Endothelial cell of umbilical vein (primary cell): Measurements from ENCODE around the gene LDLRAD4. TPM values are rescaled to one million over a fixed set of nuclear protein-coding genes. Genes with fewer than 3 reads are reported as not detected.

Experiments used
- BruUV-seq: library from RNA; stranded (reverse); fragments of 400-500 nt; replicated peaks from 2 replicates; lab custom pipeline; 2021; lab: Mats Ljungman, UMichigan
- CTCF ChIA-PET: fragments of 300-600, 350-600 bp; sonication (Branson Sonifier 250); formaldehyde crosslinking; loops from one replicate; lab custom pipeline; 2021; ENCODE audit warnings: antibody characterized with exemption, inconsistent platforms; lab: Charles Lee
- POLR2A ChIA-PET: fragments of 300-600, 350-600 bp; sonication (Branson Sonifier 250); formaldehyde crosslinking; loops from one replicate; lab custom pipeline; 2021; ENCODE audit warnings: antibody characterized with exemption, inconsistent platforms; lab: Charles Lee
- DNase-seq: peaks from one replicate; pipeline ENCODE4 v3.0.0-alpha.2; 2011; ENCODE audit warnings: low read depth, low spot score
- FAIRE-seq: peaks from 2 replicates; lab custom pipeline; 2011; peaks lifted over from hg19 to GRCh38; lab: Jason Lieb, UNC
- H2AFZ ChIP-seq: 2 replicates; pipeline ENCODE4 v1.6.0; 2012; ENCODE audit warnings: low read depth, low read length, control low read depth, inconsistent platforms
- H3K27ac ChIP-seq: 2 replicates; pipeline ENCODE4 v1.5.1; 2011; ENCODE audit warnings: low read depth, mild to moderate bottlenecking, control low read depth, low read length, moderate library complexity; ENCODE audit not compliant: insufficient read depth
- H3K27me3 ChIP-seq, 2 experiments: 2 replicates each; pipeline versions ENCODE4 v1.6.0 to v1.6.1; 2011; ENCODE audit warnings: low read length in 2 of 2, mixed read lengths in 1 of 2; ENCODE audit not compliant: control insufficient read depth in 2 of 2, insufficient read depth in 2 of 2
- H3K36me3 ChIP-seq, 2 experiments: 2 replicates in 1 of 2; 3 replicates in 1 of 2; pipeline ENCODE4 v1.5.1; 2011; ENCODE audit warnings: low read length in 2 of 2, mild to moderate bottlenecking in 1 of 2, moderate library complexity in 1 of 2; ENCODE audit not compliant: control insufficient read depth in 2 of 2, insufficient read depth in 2 of 2; ENCODE audit errors: extremely low read depth in 1 of 2
- H3K4me1 ChIP-seq: 3 replicates; pipeline ENCODE4 v1.5.1; 2011; ENCODE audit warnings: mild to moderate bottlenecking, low read length; ENCODE audit not compliant: control insufficient read depth, insufficient read depth; ENCODE audit errors: extremely low read depth
- H3K4me2 ChIP-seq: 2 replicates; pipeline ENCODE4 v1.6.1; 2011; ENCODE audit warnings: low read length, control low read depth, mixed read lengths; ENCODE audit not compliant: insufficient read depth
- H3K4me3 ChIP-seq, 3 experiments: fragments of 200-600 bp in 1 of 3; sonication (generic), shearing (Covaris generic) in 1 of 3; replicated peaks in 1 of 3; 2 replicates each; pipeline ENCODE4 v1.5.1; 2011 to 2016; ENCODE audit warnings: control low read depth in 3 of 3, low read length in 3 of 3, mild to moderate bottlenecking in 2 of 3, inconsistent platforms in 1 of 3, low read depth in 1 of 3, moderate library complexity in 1 of 3; ENCODE audit not compliant: insufficient read depth in 1 of 3
- H3K79me2 ChIP-seq: 2 replicates; pipeline ENCODE4 v1.6.0; 2012; ENCODE audit warnings: low read length, inconsistent platforms; ENCODE audit not compliant: control insufficient read depth, insufficient read depth
- H3K9ac ChIP-seq: replicated peaks from 2 replicates; pipeline ENCODE3; 2011; ENCODE audit warnings: low read length, control low read depth; ENCODE audit not compliant: insufficient read depth; ENCODE audit errors: extremely low read depth
- H3K9me1 ChIP-seq: replicated peaks from 3 replicates; pipeline ENCODE4 v1.6.0; 2011; ENCODE audit warnings: mild to moderate bottlenecking, low read length; ENCODE audit not compliant: control insufficient read depth, insufficient read depth; ENCODE audit errors: extremely low read depth
- H3K9me3 ChIP-seq: replicated peaks from 2 replicates; pipeline ENCODE4 v1.5.1; 2012; ENCODE audit warnings: low read length, inconsistent platforms; ENCODE audit not compliant: control insufficient read depth, insufficient read depth
- H4K20me1 ChIP-seq: replicated peaks from 2 replicates; pipeline ENCODE3; 2011; ENCODE audit warnings: mild to moderate bottlenecking, low read length; ENCODE audit not compliant: control insufficient read depth, insufficient read depth; ENCODE audit errors: extremely low read depth
- EZH2 ChIP-seq: IDR thresholded peaks from 2 replicates; pipeline ENCODE4 v1.6.1; 2012; ENCODE audit warnings: borderline replicate concordance, low read depth, mild to moderate bottlenecking, moderate library complexity, low read length, inconsistent platforms; ENCODE audit not compliant: severe bottlenecking
- FOS ChIP-seq: IDR thresholded peaks from 2 replicates; pipeline ENCODE4 v1.6.1; 2011; ENCODE audit warnings: mild to moderate bottlenecking, low read length, moderate library complexity, borderline replicate concordance; ENCODE audit not compliant: insufficient read depth
- GATA2 ChIP-seq: IDR thresholded peaks from 2 replicates; pipeline ENCODE4 v1.7.0; 2011; ENCODE audit warnings: low read depth, mild to moderate bottlenecking, moderate library complexity, mixed read lengths, low read length; ENCODE audit not compliant: insufficient read length, insufficient read depth
- JUN ChIP-seq: IDR thresholded peaks from 2 replicates; pipeline ENCODE4 v1.6.1; 2011; ENCODE audit warnings: borderline replicate concordance, low read depth; ENCODE audit not compliant: insufficient read length, insufficient read depth
- MAX ChIP-seq: IDR thresholded peaks from 2 replicates; pipeline ENCODE4 v1.6.1; 2011; ENCODE audit not compliant: insufficient read depth, insufficient read length
- MYC ChIP-seq: IDR thresholded peaks from one replicate; pipeline ENCODE4 v1.6.1; 2011; ENCODE audit warnings: mild to moderate bottlenecking, low read depth, low read length
- POLR2A ChIP-seq: IDR thresholded peaks from 2 replicates; pipeline ENCODE4 v1.6.1; 2012; ENCODE audit warnings: low read depth, mild to moderate bottlenecking, control low read depth, low read length
- POLR2AphosphoS5 ChIP-seq: IDR thresholded peaks from 2 replicates; pipeline ENCODE4 v1.6.1; 2012; ENCODE audit warnings: low read depth, mild to moderate bottlenecking, control low read depth, low read length, moderate library complexity; ENCODE audit not compliant: insufficient read depth
- dilution Hi-C: fragments of 300-500 bp; cut with MboI; formaldehyde crosslinking; loops from one replicate; pipeline ENCODE4 v1.15.0; 2019; ENCODE audit warnings: low sequenced_read_pairs; ENCODE audit not compliant: extremely low pct_ligation_motif_present
- intact Hi-C: fragments of 100-400 bp; cut with micrococcal nuclease; formaldehyde crosslinking; loops from one replicate; pipeline ENCODE4 v1.10.0; 2022
- polyA plus RNA-seq, 4 experiments: library from polyadenylated mRNA; depleted of rRNA in 3 of 4; stranded (reverse) in 3 of 4; unstranded in 1 of 4; fragments of >200 nt; gene quantifications; 2 replicates each; pipeline versions ENCODE4 v1.2.1 to v1.2.3, GENCODE V29; 2011 to 2012; ENCODE audit warnings: missing spikeins in 1 of 4
- total RNA-seq: library from RNA; stranded (reverse); gene quantifications from 2 replicates; pipeline ENCODE4 v1.2.3, GENCODE V29; 2021
- TF ChIP-seq, protein P1 (sequence below), 2 donors: IDR thresholded peaks; 1 replicate in 1 of 2; 2 replicates in 1 of 2; pipeline ENCODE4 v1.5.1; 2011; ENCODE audit warnings: low read length in 2 of 2, mild to moderate bottlenecking in 2 of 2, moderate library complexity in 2 of 2, control low read depth in 1 of 2, inconsistent platforms in 1 of 2, low read depth in 1 of 2; ENCODE audit not compliant: insufficient read depth in 1 of 2; ENCODE audit errors: extremely low read depth in 1 of 2

LDLRAD4 gene
- total and polyA plus RNA-seq, 2 donors (not counting 3 experiments of a cell fraction or from before 2014, with no cell fraction given) = 5.2 to 6.5 TPM

GRCh38 chr18:13613591-13614501, 395.3 kb downstream of the LDLRAD4 start:
- POLR2A ChIA-PET = no interaction called here
- Histone ChIP-seq H3K79me2 (no peaks in the 10 kb centered on the region), H3K4me2 (no peak overlapping the region), H3K9me1 (no peaks in the 10 kb centered on the region), H3K4me1 (peaks cover 17% of the 10 kb centered on the region), H3K9me3 (no peaks in the 10 kb centered on the region), H2AFZ (no peak overlapping the region), H3K27me3 (peaks cover 15 to 16% of the 10 kb centered on the region in 2 experiments), H3K36me3 (no peaks in the 10 kb centered on the region), H3K9ac (no peak overlapping the region), H3K27ac (no peak overlapping the region), H3K4me3 (no peak overlapping the region), H4K20me1 (no peaks in the 10 kb centered on the region)
- intact Hi-C loops (loop anchor here (5.0 kb wide), 2 partner anchors 177 to 237 kb away; no protein-coding TSS in a partner anchor), dilution Hi-C loops (no loop called here)
- BruUV-seq = no TSS peak
- TF ChIP-seq POLR2AphosphoS5 (no peak), JUN (no peak), MYC (no peak), GATA2 (no peak)
- CTCF ChIA-PET = interaction anchor here (0.7 to 1.2 kb wide), 2 partner anchors 55 to 454 kb away, joined by 3 read pairs; no protein-coding TSS in a partner anchor
- DNase-seq = no peak
- FAIRE-seq = no peak

DNA sequence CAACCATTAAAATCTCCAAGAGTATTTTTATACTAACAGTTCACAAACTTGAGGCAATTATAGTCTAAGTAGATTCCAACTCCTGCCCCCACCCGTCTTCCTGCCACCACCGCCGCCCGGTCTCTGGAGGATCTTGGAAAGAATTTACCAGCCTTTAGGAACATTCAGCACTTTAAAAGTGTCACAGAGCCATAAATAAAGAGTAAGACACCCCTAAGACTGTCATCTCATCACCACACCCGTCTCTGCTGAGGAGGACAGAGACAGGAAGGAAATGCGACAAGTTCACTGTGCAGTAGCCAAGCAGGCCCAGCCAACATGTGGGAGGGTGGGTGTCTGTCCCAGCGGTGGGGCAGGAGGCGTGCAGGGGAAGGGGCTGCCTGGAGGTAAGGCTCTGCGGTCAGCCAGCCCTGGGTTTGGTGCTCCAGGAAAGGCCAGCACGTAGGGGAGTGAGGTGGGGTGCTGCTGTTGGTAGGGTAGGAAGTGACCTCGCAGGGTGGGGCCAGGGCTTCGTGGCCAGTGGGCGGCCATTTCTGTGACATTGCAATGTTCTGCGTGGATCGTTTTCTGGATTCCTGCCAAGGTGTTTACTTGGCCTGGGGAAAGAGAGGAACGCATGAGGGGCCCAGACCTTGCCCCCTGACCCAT, 396.2 kb downstream of the LDLRAD4 start:
- FAIRE-seq (no peak), DNase-seq (no peak)
- Histone ChIP-seq H2AFZ (no peak overlapping the region), H3K27ac (no peak overlapping the region), H3K79me2 (no peaks in the 10 kb centered on the region), H4K20me1 (no peaks in the 10 kb centered on the region), H3K9me1 (no peaks in the 10 kb centered on the region), H3K4me1 (peaks cover 20% of the 10 kb centered on the region), H3K4me3 (no peak overlapping the region), H3K9ac (no peak overlapping the region), H3K4me2 (no peak overlapping the region), H3K36me3 (no peaks in the 10 kb centered on the region), H3K27me3 (peaks cover 15 to 16% of the 10 kb centered on the region in 2 experiments), H3K9me3 (no peaks in the 10 kb centered on the region)
- POLR2A ChIA-PET = no interaction called here
- intact Hi-C loops (loop anchor here (5.0 kb wide), 2 partner anchors 177 to 237 kb away; no protein-coding TSS in a partner anchor), dilution Hi-C loops (no loop called here)
- TF ChIP-seq MAX (no peak), POLR2A (no peak), JUN (no peak), POLR2AphosphoS5 (no peak), FOS (no peak), GATA2 (no peak), EZH2 (no peak), MYC (no peak)
- TF ChIP-seq, protein P1, sequence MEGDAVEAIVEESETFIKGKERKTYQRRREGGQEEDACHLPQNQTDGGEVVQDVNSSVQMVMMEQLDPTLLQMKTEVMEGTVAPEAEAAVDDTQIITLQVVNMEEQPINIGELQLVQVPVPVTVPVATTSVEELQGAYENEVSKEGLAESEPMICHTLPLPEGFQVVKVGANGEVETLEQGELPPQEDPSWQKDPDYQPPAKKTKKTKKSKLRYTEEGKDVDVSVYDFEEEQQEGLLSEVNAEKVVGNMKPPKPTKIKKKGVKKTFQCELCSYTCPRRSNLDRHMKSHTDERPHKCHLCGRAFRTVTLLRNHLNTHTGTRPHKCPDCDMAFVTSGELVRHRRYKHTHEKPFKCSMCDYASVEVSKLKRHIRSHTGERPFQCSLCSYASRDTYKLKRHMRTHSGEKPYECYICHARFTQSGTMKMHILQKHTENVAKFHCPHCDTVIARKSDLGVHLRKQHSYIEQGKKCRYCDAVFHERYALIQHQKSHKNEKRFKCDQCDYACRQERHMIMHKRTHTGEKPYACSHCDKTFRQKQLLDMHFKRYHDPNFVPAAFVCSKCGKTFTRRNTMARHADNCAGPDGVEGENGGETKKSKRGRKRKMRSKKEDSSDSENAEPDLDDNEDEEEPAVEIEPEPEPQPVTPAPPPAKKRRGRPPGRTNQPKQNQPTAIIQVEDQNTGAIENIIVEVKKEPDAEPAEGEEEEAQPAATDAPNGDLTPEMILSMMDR (IDR thresholded peaks at IDR 0.05; ENCODE audit: extremely low read depth in 1 of 2, insufficient read depth in 1 of 2, low read depth in 1 of 2, low read length in 2 of 2) = no peak
- CTCF ChIA-PET = interaction anchor here (0.7 to 1.0 kb wide), 2 partner anchors 56 to 399 kb away, joined by 3 read pairs; no protein-coding TSS in a partner anchor
- BruUV-seq = no TSS peak
